K562 (cell line): Measurements from ENCODE around the gene PHACTR2. TPM values are rescaled to one million over a fixed set of nuclear protein-coding genes. Genes with fewer than 3 reads are reported as not detected.
A peak's percentile ranks its signal among the peaks of the same experiment; 100 is the strongest.

Source experiments
- ATAC-seq: fragments of 200-7000 bp; cut with Tn5 transposase; 3 replicates; pipeline ENCODE4 v1.9.1; 2020; ENCODE audit warnings: moderate library complexity
- BruUV-seq: library from RNA; stranded (reverse); fragments of 400-500 nt; replicated peaks from 2 replicates; lab custom pipeline; 2021; lab: Mats Ljungman, UMichigan
- CTCF ChIA-PET: fragments of 300-600 bp; formaldehyde crosslinking; extraction: SDS; loops from one replicate; lab custom pipeline; 2021; ENCODE audit warnings: low intra/inter-chr PET ratio; lab: Yijun Ruan, JAX
- POLR2A ChIA-PET: fragments of 300-600, 350-650 bp; sonication (Branson Sonifier 250); formaldehyde crosslinking; extraction: SDS; loops from one replicate; lab custom pipeline; 2021; ENCODE audit warnings: antibody characterized with exemption, inconsistent platforms; lab: Yijun Ruan, JAX
- DNase-seq, 4 experiments: peaks; one replicate each; pipeline versions ENCODE4 v3.0.0 to v3.0.0-alpha.2; 2011 to 2018; ENCODE audit warnings: low spot score in 3 of 4, mixed read lengths in 3 of 4; ENCODE audit errors: extremely low read depth in 1 of 4
- FAIRE-seq: peaks from 2 replicates; lab custom pipeline; 2011; peaks lifted over from hg19 to GRCh38; lab: Jason Lieb, UNC
- H2AFZ ChIP-seq: 2 replicates; pipeline ENCODE4 v1.6.0; 2011; ENCODE audit warnings: low read depth, low read length, control low read depth, inconsistent platforms
- H3K27ac ChIP-seq: fragments of 200-600 bp; 3 replicates; pipeline ENCODE4 v1.8.0; 2011; ENCODE audit warnings: low read depth, mild to moderate bottlenecking, control low read depth, inconsistent platforms, low read length, moderate library complexity, mixed read lengths; ENCODE audit errors: extremely low read depth
- H3K27me3 ChIP-seq, 2 experiments: fragments of 300-600 bp in 1 of 2; 2 replicates in 1 of 2; 3 replicates in 1 of 2; pipeline versions ENCODE4 v1.6.0 to v1.8.0; 2011; ENCODE audit warnings: inconsistent platforms in 2 of 2, low read length in 2 of 2, mild to moderate bottlenecking in 1 of 2, mixed read lengths in 1 of 2, moderate library complexity in 1 of 2; ENCODE audit not compliant: control insufficient read depth in 2 of 2, insufficient read depth in 2 of 2
- H3K36me3 ChIP-seq: fragments of 300-600 bp; 3 replicates; pipeline ENCODE4 v1.8.0; 2011; ENCODE audit warnings: mild to moderate bottlenecking, low read length, inconsistent platforms; ENCODE audit not compliant: control insufficient read depth, insufficient read depth
- H3K4me1 ChIP-seq, 2 experiments: fragments of 200-600 bp in 1 of 2; replicated peaks in 1 of 2; 2 replicates in 1 of 2; 3 replicates in 1 of 2; pipeline versions ENCODE4 v1.5.1 to v1.8.0; 2011; ENCODE audit warnings: inconsistent platforms in 2 of 2, low read length in 2 of 2, mild to moderate bottlenecking in 1 of 2, mixed read lengths in 1 of 2, moderate library complexity in 1 of 2; ENCODE audit not compliant: control insufficient read depth in 2 of 2, insufficient read depth in 2 of 2
- H3K4me2 ChIP-seq: 2 replicates; pipeline ENCODE4 v1.6.1; 2011; ENCODE audit warnings: low read length, control low read depth, inconsistent platforms, mixed read lengths; ENCODE audit not compliant: insufficient read depth
- H3K4me3 ChIP-seq: fragments of 200-600 bp; sonication (generic), shearing (Covaris generic); 2 replicates; pipeline ENCODE4 v1.5.1; 2016; ENCODE audit warnings: control low read depth, inconsistent platforms
- H3K79me2 ChIP-seq: fragments of 200-600 bp; 3 replicates; pipeline ENCODE4 v1.8.0; 2011; ENCODE audit warnings: low read length, inconsistent platforms; ENCODE audit not compliant: control insufficient read depth, insufficient read depth
- H3K9ac ChIP-seq, 2 experiments: 2 replicates each; pipeline versions ENCODE4 v1.6.0 to v1.6.1; 2011; ENCODE audit warnings: low read depth in 2 of 2, low read length in 2 of 2, control low read depth in 1 of 2, inconsistent platforms in 1 of 2, mild to moderate bottlenecking in 1 of 2, mixed read lengths in 1 of 2; ENCODE audit not compliant: insufficient read depth in 1 of 2
- H3K9me1 ChIP-seq: one replicate; pipeline ENCODE4 v1.6.0; 2011; ENCODE audit warnings: inconsistent platforms, mild to moderate bottlenecking, low read length, moderate library complexity; ENCODE audit not compliant: control insufficient read depth, insufficient read depth
- H3K9me3 ChIP-seq: replicated peaks from 2 replicates; pipeline ENCODE4 v1.5.1; 2011; ENCODE audit warnings: low read depth, low read length, inconsistent platforms; ENCODE audit not compliant: control insufficient read depth, insufficient read depth
- H4K20me1 ChIP-seq: replicated peaks from 2 replicates; pipeline ENCODE4 v1.6.1; 2011; ENCODE audit warnings: low read length, inconsistent platforms, mixed read lengths; ENCODE audit not compliant: control insufficient read depth, insufficient read depth
- RNF2 ChIP-seq: sonication (generic); IDR thresholded peaks from 2 replicates; pipeline ENCODE4 v1.6.1; 2016
- SMAD4 ChIP-seq: fragments of 250-450 bp; sonication (Bioruptor Pico); conservative IDR thresholded peaks from 2 replicates; pipeline ENCODE4 v1.8.0; 2021; ENCODE audit warnings: inconsistent platforms, mild to moderate bottlenecking, moderate library complexity
- SNRNP70 ChIP-seq: fragments of 200-400 bp; formaldehyde crosslinking; optimal IDR thresholded peaks from 2 replicates; pipeline ENCODE3; 2017; ENCODE audit warnings: low read depth, low read length
- ZBTB40 ChIP-seq, 2 experiments: fragments of 450-650 bp in 1 of 2; sonication (generic) in 1 of 2; formaldehyde crosslinking in 1 of 2; IDR thresholded peaks; 2 replicates each; pipeline versions ENCODE4 v1.7.1 to v1.9.0; 2016 to 2022; ENCODE audit warnings: inconsistent platforms in 1 of 2, mild to moderate bottlenecking in 1 of 2, missing genetic modification reagents in 1 of 2
- ZNF133 ChIP-seq: fragments of 250-450 bp; sonication (Bioruptor Pico); IDR thresholded peaks from 2 replicates; pipeline ENCODE4 v1.4.0; 2020; ENCODE audit warnings: mild to moderate bottlenecking
- whole genome bisulfite sequencing: fragments of 100-300 bp; shearing (Covaris generic); methylation state at CpG from one replicate; pipeline ENCODE4 v1.1.6; 2016; ENCODE audit warnings: low coverage, mixed read lengths; ENCODE audit not compliant: insufficient coverage; ENCODE audit errors: missing lambda C conversion rate; 5-methylcytosine and 5-hydroxymethylcytosine counted together
- in situ Hi-C: fragments of 300-500 bp; cut with MboI; formaldehyde crosslinking; loops from 4 replicates; pipeline ENCODE4 v1.15.0; 2018; ENCODE audit warnings: inconsistent platforms, mixed read lengths
- intact Hi-C: fragments of 100-400 bp; cut with micrococcal nuclease; formaldehyde crosslinking; loops from 2 replicates; pipeline ENCODE4 v1.14.2; 2022
- polyA plus RNA-seq, 8 experiments: library from polyadenylated mRNA; depleted of rRNA in 4 of 8; stranded (reverse) in 5 of 8; unstranded in 3 of 8; fragments of >200 nt; fragmentation: Nextera tagmentation in 2 of 8; fragmentation: Illumina TruSeq in 1 of 8; extraction: Ambion mirVana in 2 of 8; extraction: Trizol in 1 of 8; gene quantifications; 2 replicates each; pipeline versions ENCODE4 v1.2.1 to v1.2.3, GENCODE V29; 2011 to 2014; ENCODE audit warnings: inconsistent platforms in 1 of 8, missing spikeins in 1 of 8
- total RNA-seq, 7 experiments: library from RNA; depleted of rRNA in 6 of 7; stranded (reverse); fragments of >200 nt in 6 of 7; fragmentation: Illumina TruSeq in 2 of 7; extraction: Trizol in 2 of 7; gene quantifications; 2 replicates each; pipeline versions ENCODE4 v1.2.1 to v1.2.3, GENCODE V29; 2011 to 2021; ENCODE audit warnings: low replicate concordance in 1 of 7

PHACTR2 gene
- total and polyA plus RNA-seq, 9 of the 15 experiments (the other 6 are each of a cell fraction or from before 2014, with no cell fraction given): 5.3 to 52.5 (median 22.9) TPM

- Histone ChIP-seq H3K4me1 (no peaks in the 10 kb centered on the region), H3K9me1 (no peaks in the 10 kb centered on the region)
- BruUV-seq: no TSS peak
These were observed 202.6 kb downstream of the PHACTR2 start for GRCh38 chr6:143880412-143880811.

More at GRCh38 chr6:143880412-143880811, 202.6 kb downstream of the PHACTR2 start:
- Histone ChIP-seq H2AFZ (no peak overlapping the region), H3K79me2 (no peaks in the 10 kb centered on the region), H4K20me1 (no peaks in the 10 kb centered on the region), H3K27ac (no peak overlapping the region), H3K27me3 (no peaks in the 10 kb centered on the region), H3K4me2 (no peak overlapping the region), H3K9me3 (peaks cover 4% of the 10 kb centered on the region; the same call in 1 of the 2 replicates), H3K4me3 (no peak overlapping the region), H3K36me3 (no peaks in the 10 kb centered on the region), H3K9ac (no peak overlapping the region)
- in situ Hi-C loops (no loop called here), intact Hi-C loops (no loop called here)
- FAIRE-seq: no peak
- WGBS: 5% methylated on average over 2 of the region's 2 CpGs
- no peak for DNase-seq
- ATAC-seq: no peak
- ChIA-PET CTCF (no interaction called here), POLR2A (interaction anchor here (1.1 kb wide), 1 partner anchor 15 kb away, joined by 3 read pairs; no protein-coding TSS in a partner anchor)
- no peak for TF ChIP-seq ZNF133 (CRISPR knock-in tag)
- TF ChIP-seq SNRNP70: no peak
- no peak for TF ChIP-seq RNF2
- TF ChIP-seq ZBTB40 (IDR thresholded peaks at IDR 0.05): peak; percentile 77
- no peak for TF ChIP-seq ZBTB40 (CRISPR knock-in tag; IDR thresholded peaks at IDR 0.05)
- no peak for TF ChIP-seq SMAD4 (CRISPR knock-in tag)
